HEK293 (cell line): ENCODE data around the gene UBE2D1.

Source experiments
- CTCF ChIA-PET: fragments of 350-600 bp; formaldehyde crosslinking; extraction: SDS; loops from one replicate; lab custom pipeline; 2021; ENCODE audit warnings: antibody characterized with exemption; lab: Yijun Ruan, JAX
- POLR2A ChIA-PET: fragments of 300-600 bp; formaldehyde crosslinking; extraction: SDS; loops from one replicate; lab custom pipeline; 2020; ENCODE audit warnings: antibody characterized with exemption, inconsistent platforms; lab: Yijun Ruan, JAX
- H3K27ac ChIP-seq: fragments of 200-500 bp; sonication (Bioruptor generic); 2 replicates; pipeline ENCODE4 v1.5.1; 2014; ENCODE audit warnings: low read depth, low read length, control low read depth, inconsistent platforms; ENCODE audit errors: extremely low read depth
- H3K36me3 ChIP-seq, 2 experiments: fragments of 200-500 bp in 1 of 2; sonication (Bioruptor generic) in 1 of 2; 1 replicate in 1 of 2; 2 replicates in 1 of 2; pipeline ENCODE4 v1.5.1; 2014 to 2017; ENCODE audit warnings: inconsistent platforms in 2 of 2, low read length in 2 of 2; ENCODE audit not compliant: control insufficient read depth in 2 of 2, insufficient read depth in 1 of 2
- H3K4me1 ChIP-seq: fragments of 200-500 bp; sonication (Bioruptor generic); 2 replicates; pipeline ENCODE4 v1.5.1; 2014; ENCODE audit warnings: mild to moderate bottlenecking, low read length, inconsistent platforms; ENCODE audit not compliant: control insufficient read depth, insufficient read depth
- H3K4me3 ChIP-seq: 2 replicates; pipeline ENCODE4 v1.5.1; 2011; ENCODE audit warnings: low read depth, mild to moderate bottlenecking, control low read depth, low read length, moderate library complexity
- H3K9me3 ChIP-seq: fragments of 200-500 bp; sonication (Bioruptor generic); 2 replicates; pipeline ENCODE4 v1.5.1; 2014; ENCODE audit warnings: low read depth, low read length, inconsistent platforms; ENCODE audit not compliant: control insufficient read depth, insufficient read depth
- FEZF1 ChIP-seq: fragments of 450-650 bp; formaldehyde crosslinking; IDR thresholded peaks from 2 replicates; pipeline ENCODE4 v1.5.1; 2016; ENCODE audit warnings: missing biosample characterization, missing genetic modification characterization
- KLF16 ChIP-seq: fragments of 450-650 bp; formaldehyde crosslinking; IDR thresholded peaks from 2 replicates; pipeline ENCODE4 v1.5.1; 2017; ENCODE audit warnings: missing biosample characterization, missing genetic modification characterization
- MEIS1 ChIP-seq: sonication (generic); formaldehyde crosslinking; IDR thresholded peaks from 2 replicates; pipeline ENCODE4 v1.8.1; 2022; ENCODE audit warnings: missing genetic modification reagents, mild to moderate bottlenecking, borderline replicate concordance
- MYNN ChIP-seq: fragments of 450-650 bp; formaldehyde crosslinking; IDR thresholded peaks from 2 replicates; pipeline ENCODE4 v1.5.1; 2016; ENCODE audit warnings: missing biosample characterization, missing genetic modification characterization, borderline replicate concordance
- MZF1 ChIP-seq: fragments of 450-650 bp; formaldehyde crosslinking; IDR thresholded peaks from 2 replicates; pipeline ENCODE4 v1.5.1; 2017; ENCODE audit warnings: missing biosample characterization, missing genetic modification characterization, borderline replicate concordance
- PRDM1 ChIP-seq: fragments of 450-650 bp; formaldehyde crosslinking; IDR thresholded peaks from 2 replicates; pipeline ENCODE4; 2016; ENCODE audit warnings: missing biosample characterization, missing genetic modification characterization
- SALL2 ChIP-seq: fragments of 450-650 bp; formaldehyde crosslinking; IDR thresholded peaks from 2 replicates; pipeline ENCODE4 v1.5.0; 2017; ENCODE audit warnings: missing biosample characterization, mild to moderate bottlenecking, missing genetic modification characterization, borderline replicate concordance
- ZBTB21 ChIP-seq: fragments of 450-650 bp; formaldehyde crosslinking; IDR thresholded peaks from 2 replicates; pipeline ENCODE4 v1.5.1; 2017; ENCODE audit warnings: missing biosample characterization, missing genetic modification characterization
- ZFP41 ChIP-seq: fragments of 450-650 bp; formaldehyde crosslinking; IDR thresholded peaks from 2 replicates; pipeline ENCODE4 v1.5.1; 2016; ENCODE audit warnings: missing biosample characterization, missing genetic modification characterization, borderline replicate concordance
- ZNF274 ChIP-seq, 2 experiments: fragments of 200-500 bp in 1 of 2; fragments of 450-650 bp in 1 of 2; sonication (Bioruptor generic) in 1 of 2; formaldehyde crosslinking in 1 of 2; IDR thresholded peaks; 2 replicates each; pipeline versions ENCODE4 v1.5.1 to v1.6.1; 2014 to 2016; ENCODE audit warnings: borderline replicate concordance in 1 of 2, inconsistent platforms in 1 of 2, low read length in 1 of 2, missing biosample characterization in 1 of 2, missing genetic modification characterization in 1 of 2
- ZNF350 ChIP-seq: fragments of 450-650 bp; formaldehyde crosslinking; IDR thresholded peaks from 2 replicates; pipeline ENCODE4 v1.5.0; 2017; ENCODE audit warnings: missing biosample characterization, mild to moderate bottlenecking, missing genetic modification characterization
- ZNF416 ChIP-seq: fragments of 450-650 bp; formaldehyde crosslinking; IDR thresholded peaks from 2 replicates; pipeline ENCODE4 v1.5.1; 2016; ENCODE audit warnings: missing biosample characterization, missing genetic modification characterization
- ZNF433 ChIP-seq: fragments of 450-650 bp; formaldehyde crosslinking; IDR thresholded peaks from 2 replicates; pipeline ENCODE4 v1.5.1; 2016; ENCODE audit warnings: missing biosample characterization, missing genetic modification characterization, low read depth
- ZNF514 ChIP-seq: fragments of 450-650 bp; formaldehyde crosslinking; IDR thresholded peaks from 2 replicates; pipeline ENCODE4 v1.5.1; 2016; ENCODE audit warnings: missing biosample characterization, missing genetic modification characterization
- ZNF529 ChIP-seq: fragments of 450-650 bp; formaldehyde crosslinking; IDR thresholded peaks from 2 replicates; pipeline ENCODE4 v1.5.1; 2017; ENCODE audit warnings: missing genetic modification characterization, missing biosample characterization; ENCODE audit not compliant: insufficient replicate concordance
- ZNF561 ChIP-seq: fragments of 450-650 bp; IDR thresholded peaks from 2 replicates; pipeline ENCODE4 v1.5.1; 2018; ENCODE audit warnings: missing biosample characterization, missing genetic modification characterization, borderline replicate concordance
- ZNF580 ChIP-seq: fragments of 450-650 bp; formaldehyde crosslinking; IDR thresholded peaks from 2 replicates; pipeline ENCODE4 v1.5.1; 2016; ENCODE audit warnings: missing biosample characterization, missing genetic modification characterization
- ZNF600 ChIP-seq: fragments of 450-650 bp; formaldehyde crosslinking; IDR thresholded peaks from 2 replicates; pipeline ENCODE4 v1.5.1; 2016; ENCODE audit warnings: missing biosample characterization, missing genetic modification characterization
- ZNF610 ChIP-seq: fragments of 450-650 bp; formaldehyde crosslinking; IDR thresholded peaks from 2 replicates; pipeline ENCODE4 v1.5.1; 2016; ENCODE audit warnings: missing biosample characterization, missing genetic modification characterization, borderline replicate concordance
- ZNF621 ChIP-seq: fragments of 450-650 bp; formaldehyde crosslinking; IDR thresholded peaks from 2 replicates; pipeline ENCODE4 v1.5.1; 2017; ENCODE audit warnings: missing biosample characterization, missing genetic modification characterization
- ZNF664 ChIP-seq: fragments of 450-650 bp; formaldehyde crosslinking; IDR thresholded peaks from 2 replicates; pipeline ENCODE4 v1.5.1; 2016; ENCODE audit warnings: missing biosample characterization, missing genetic modification characterization
- ZNF670 ChIP-seq: fragments of 450-650 bp; formaldehyde crosslinking; IDR thresholded peaks from 2 replicates; pipeline ENCODE4 v1.5.1; 2016; ENCODE audit warnings: missing biosample characterization, missing genetic modification characterization, low read depth
- ZNF677 ChIP-seq: fragments of 450-650 bp; IDR thresholded peaks from 2 replicates; pipeline ENCODE4 v1.5.0; 2018; ENCODE audit warnings: missing biosample characterization, mild to moderate bottlenecking, missing genetic modification characterization, moderate library complexity
- ZNF76 ChIP-seq: fragments of 450-650 bp; formaldehyde crosslinking; IDR thresholded peaks from 2 replicates; pipeline ENCODE4; 2016; ENCODE audit warnings: low read depth, missing biosample characterization, missing genetic modification characterization, borderline replicate concordance
- ZNF777 ChIP-seq: fragments of 450-650 bp; formaldehyde crosslinking; IDR thresholded peaks from 2 replicates; pipeline ENCODE4 v1.5.1; 2017; ENCODE audit warnings: missing biosample characterization, missing genetic modification characterization, borderline replicate concordance
- ZNF843 ChIP-seq: fragments of 450-650 bp; formaldehyde crosslinking; IDR thresholded peaks from 2 replicates; pipeline ENCODE4 v1.5.1; 2016; ENCODE audit warnings: missing biosample characterization, missing genetic modification characterization
- TF ChIP-seq, protein P1 (sequence below): fragments of 450-650 bp; formaldehyde crosslinking; IDR thresholded peaks from 2 replicates; pipeline ENCODE4 v1.5.1; 2016; ENCODE audit warnings: missing biosample characterization, missing genetic modification characterization
- TF ChIP-seq, protein P2 (sequence below): fragments of 450-650 bp; formaldehyde crosslinking; IDR thresholded peaks from 2 replicates; pipeline ENCODE4 v1.5.1; 2016; ENCODE audit warnings: missing biosample characterization, missing genetic modification characterization
- TF ChIP-seq, protein P3 (sequence below): fragments of 450-650 bp; formaldehyde crosslinking; IDR thresholded peaks from 2 replicates; pipeline ENCODE4 v1.5.1; 2016; ENCODE audit warnings: missing biosample characterization, missing genetic modification characterization

The UBE2D1 gene

DNA sequence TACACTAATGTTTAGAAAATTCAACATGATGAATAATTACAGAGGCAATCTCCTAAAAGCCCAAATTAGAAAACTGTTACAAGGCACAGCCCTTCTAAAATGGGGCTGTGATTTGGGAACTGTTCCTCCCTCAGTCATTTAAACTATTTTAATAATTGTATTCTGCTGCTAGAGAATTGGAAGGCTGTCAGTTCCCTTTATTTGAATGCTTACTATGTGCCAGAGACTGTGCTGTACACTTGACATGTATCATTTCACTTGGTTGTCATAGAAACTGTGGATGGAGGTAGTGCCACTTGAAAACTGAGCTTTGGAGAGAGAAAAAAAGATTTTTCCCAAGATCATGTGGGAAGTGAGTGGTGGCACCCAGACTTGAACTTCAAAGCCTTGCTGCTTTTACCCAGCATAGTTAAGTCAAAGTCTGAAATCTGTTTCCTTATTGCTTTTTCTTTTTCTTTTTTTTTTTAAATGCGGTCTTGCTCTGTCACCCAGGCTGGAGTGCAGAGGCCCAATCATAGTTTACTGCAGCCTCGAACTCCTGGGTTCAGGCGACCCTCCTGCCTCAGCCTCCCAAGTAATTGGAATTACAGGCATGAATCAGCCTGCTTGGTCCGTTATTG, 23.6 kb downstream of the UBE2D1 start:
- ChIA-PET POLR2A (no interaction called here), CTCF (interaction anchor here (0.8 kb wide), 1 partner anchor 59 kb away, joined by 3 read pairs; no protein-coding TSS in a partner anchor)
- no peaks in the 10 kb centered on the region for H3K36me3 ChIP-seq
- H3K4me1 ChIP-seq: peaks cover 4% of the 10 kb centered on the region; the same call in 1 of the 2 replicates
- H3K27ac ChIP-seq: no peak overlapping the region
- no peaks in the 10 kb centered on the region for H3K9me3 ChIP-seq
- H3K4me3 ChIP-seq: no peak overlapping the region
- TF ChIP-seq ZBTB21 (tag by site-specific recombination): no peak
- no peak for TF ChIP-seq ZNF416 (tag by site-specific recombination)
- no peak for TF ChIP-seq MYNN (tag by site-specific recombination)
- no peak for TF ChIP-seq ZNF843 (tag by site-specific recombination)
- no peak for TF ChIP-seq KLF16 (tag by site-specific recombination)
- TF ChIP-seq ZNF580: no peak
- TF ChIP-seq, protein P1, sequence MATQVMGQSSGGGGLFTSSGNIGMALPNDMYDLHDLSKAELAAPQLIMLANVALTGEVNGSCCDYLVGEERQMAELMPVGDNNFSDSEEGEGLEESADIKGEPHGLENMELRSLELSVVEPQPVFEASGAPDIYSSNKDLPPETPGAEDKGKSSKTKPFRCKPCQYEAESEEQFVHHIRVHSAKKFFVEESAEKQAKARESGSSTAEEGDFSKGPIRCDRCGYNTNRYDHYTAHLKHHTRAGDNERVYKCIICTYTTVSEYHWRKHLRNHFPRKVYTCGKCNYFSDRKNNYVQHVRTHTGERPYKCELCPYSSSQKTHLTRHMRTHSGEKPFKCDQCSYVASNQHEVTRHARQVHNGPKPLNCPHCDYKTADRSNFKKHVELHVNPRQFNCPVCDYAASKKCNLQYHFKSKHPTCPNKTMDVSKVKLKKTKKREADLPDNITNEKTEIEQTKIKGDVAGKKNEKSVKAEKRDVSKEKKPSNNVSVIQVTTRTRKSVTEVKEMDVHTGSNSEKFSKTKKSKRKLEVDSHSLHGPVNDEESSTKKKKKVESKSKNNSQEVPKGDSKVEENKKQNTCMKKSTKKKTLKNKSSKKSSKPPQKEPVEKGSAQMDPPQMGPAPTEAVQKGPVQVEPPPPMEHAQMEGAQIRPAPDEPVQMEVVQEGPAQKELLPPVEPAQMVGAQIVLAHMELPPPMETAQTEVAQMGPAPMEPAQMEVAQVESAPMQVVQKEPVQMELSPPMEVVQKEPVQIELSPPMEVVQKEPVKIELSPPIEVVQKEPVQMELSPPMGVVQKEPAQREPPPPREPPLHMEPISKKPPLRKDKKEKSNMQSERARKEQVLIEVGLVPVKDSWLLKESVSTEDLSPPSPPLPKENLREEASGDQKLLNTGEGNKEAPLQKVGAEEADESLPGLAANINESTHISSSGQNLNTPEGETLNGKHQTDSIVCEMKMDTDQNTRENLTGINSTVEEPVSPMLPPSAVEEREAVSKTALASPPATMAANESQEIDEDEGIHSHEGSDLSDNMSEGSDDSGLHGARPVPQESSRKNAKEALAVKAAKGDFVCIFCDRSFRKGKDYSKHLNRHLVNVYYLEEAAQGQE: no peak
- TF ChIP-seq ZNF274 (IDR thresholded peaks at IDR 0.05; ENCODE audit: low read length): no peak
- no peak for TF ChIP-seq ZNF274 (tag by site-specific recombination; IDR thresholded peaks at IDR 0.05; ENCODE audit: borderline replicate concordance)
- no peak for TF ChIP-seq ZNF76 (tag by site-specific recombination)
- TF ChIP-seq, protein P2, sequence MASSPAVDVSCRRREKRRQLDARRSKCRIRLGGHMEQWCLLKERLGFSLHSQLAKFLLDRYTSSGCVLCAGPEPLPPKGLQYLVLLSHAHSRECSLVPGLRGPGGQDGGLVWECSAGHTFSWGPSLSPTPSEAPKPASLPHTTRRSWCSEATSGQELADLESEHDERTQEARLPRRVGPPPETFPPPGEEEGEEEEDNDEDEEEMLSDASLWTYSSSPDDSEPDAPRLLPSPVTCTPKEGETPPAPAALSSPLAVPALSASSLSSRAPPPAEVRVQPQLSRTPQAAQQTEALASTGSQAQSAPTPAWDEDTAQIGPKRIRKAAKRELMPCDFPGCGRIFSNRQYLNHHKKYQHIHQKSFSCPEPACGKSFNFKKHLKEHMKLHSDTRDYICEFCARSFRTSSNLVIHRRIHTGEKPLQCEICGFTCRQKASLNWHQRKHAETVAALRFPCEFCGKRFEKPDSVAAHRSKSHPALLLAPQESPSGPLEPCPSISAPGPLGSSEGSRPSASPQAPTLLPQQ (tag by site-specific recombination): no peak
- TF ChIP-seq ZNF670 (tag by site-specific recombination): no peak
- no peak for TF ChIP-seq ZNF664
- TF ChIP-seq ZNF514 (tag by site-specific recombination): no peak
- TF ChIP-seq ZFP41 (tag by site-specific recombination): no peak
- no peak for TF ChIP-seq ZNF433 (tag by site-specific recombination)
- no peak for TF ChIP-seq MZF1 (tag by site-specific recombination)

- CTCF ChIA-PET: interaction anchor here (0.8 kb wide), 1 partner anchor 59 kb away, joined by 3 read pairs; no protein-coding TSS in a partner anchor
- POLR2A ChIA-PET: no interaction called here
- no peak overlapping the region for H3K27ac ChIP-seq
- no peaks in the 10 kb centered on the region for H3K4me1 ChIP-seq
- H3K4me3 ChIP-seq: no peak overlapping the region
- TF ChIP-seq ZNF529 (tag by site-specific recombination) (no peak), ZNF677 (tag by site-specific recombination) (no peak), ZNF350 (no peak), SALL2 (tag by site-specific recombination) (no peak), PRDM1 (tag by site-specific recombination) (no peak), ZNF600 (tag by site-specific recombination) (no peak), ZNF777 (tag by site-specific recombination) (no peak), FEZF1 (tag by site-specific recombination) (no peak), ZNF621 (tag by site-specific recombination) (no peak), MEIS1 (CRISPR knock-in tag) (no peak), ZNF561 (tag by site-specific recombination) (no peak), ZNF610 (no peak), ZNF580 (no peak)
- TF ChIP-seq, protein P3, sequence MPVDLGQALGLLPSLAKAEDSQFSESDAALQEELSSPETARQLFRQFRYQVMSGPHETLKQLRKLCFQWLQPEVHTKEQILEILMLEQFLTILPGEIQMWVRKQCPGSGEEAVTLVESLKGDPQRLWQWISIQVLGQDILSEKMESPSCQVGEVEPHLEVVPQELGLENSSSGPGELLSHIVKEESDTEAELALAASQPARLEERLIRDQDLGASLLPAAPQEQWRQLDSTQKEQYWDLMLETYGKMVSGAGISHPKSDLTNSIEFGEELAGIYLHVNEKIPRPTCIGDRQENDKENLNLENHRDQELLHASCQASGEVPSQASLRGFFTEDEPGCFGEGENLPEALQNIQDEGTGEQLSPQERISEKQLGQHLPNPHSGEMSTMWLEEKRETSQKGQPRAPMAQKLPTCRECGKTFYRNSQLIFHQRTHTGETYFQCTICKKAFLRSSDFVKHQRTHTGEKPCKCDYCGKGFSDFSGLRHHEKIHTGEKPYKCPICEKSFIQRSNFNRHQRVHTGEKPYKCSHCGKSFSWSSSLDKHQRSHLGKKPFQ: no peak
- no peaks in the 10 kb centered on the region for H3K9me3 ChIP-seq
- no peaks in the 10 kb centered on the region for H3K36me3 ChIP-seq
Observed at GRCh38 chr10:58358947-58359346, 24.1 kb downstream of the UBE2D1 start.
